Stimulated activated CD4-positive, alpha-beta T cell treated with anti-CD3 and anti-CD28 coated beads, TNF-alpha, amount 100 ng/mL, for 1 hour (primary cell): ENCODE data around the gene KPNB1.
A peak's percentile ranks its signal among the peaks of the same experiment; 100 is the strongest.

ENCODE experiments used
- DNase-seq, 3 donors: peaks; one replicate each; pipeline ENCODE4 v3.0.0-alpha.2; 2020; ENCODE audit warnings: low read depth in 3 of 3, low spot score in 1 of 3

KPNB1 gene

DNA sequence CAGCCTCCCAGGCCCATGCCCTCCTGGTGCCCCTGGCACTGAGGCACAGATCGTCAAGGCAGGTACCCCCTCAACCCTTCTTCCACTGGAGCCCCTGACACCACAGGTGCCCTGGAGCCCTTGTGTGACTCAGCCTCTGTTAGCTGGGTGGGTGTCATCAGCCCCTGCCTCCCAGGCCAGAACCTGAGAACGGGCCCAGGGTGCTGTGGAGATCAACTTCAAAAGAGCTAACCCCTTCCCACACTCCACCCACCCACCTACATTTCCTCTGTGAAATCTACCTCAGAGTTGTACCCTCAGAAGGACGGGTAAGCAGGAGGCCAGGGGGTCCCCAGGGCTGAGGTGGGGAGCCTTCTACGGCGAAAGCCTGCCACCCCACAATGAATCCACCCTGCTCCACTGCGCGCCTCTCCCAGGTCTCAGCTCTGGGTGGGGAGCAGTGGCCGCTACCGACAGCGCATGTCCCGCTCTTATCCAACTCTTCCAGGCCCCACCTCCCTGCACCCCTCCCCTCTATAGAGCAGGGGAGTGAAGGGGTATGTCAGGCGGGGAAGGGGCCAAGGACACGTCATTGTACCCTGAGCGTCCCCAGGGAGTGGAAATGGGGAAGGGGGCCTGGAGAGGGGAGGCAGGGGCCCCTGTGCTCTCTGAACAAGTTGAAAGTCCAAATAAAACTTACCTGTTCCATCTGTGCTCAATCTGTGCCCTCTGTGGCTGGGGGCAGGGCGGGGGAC lies 61.8 kb downstream of the KPNB1 start:
- DNase-seq, result no peak

DNA sequence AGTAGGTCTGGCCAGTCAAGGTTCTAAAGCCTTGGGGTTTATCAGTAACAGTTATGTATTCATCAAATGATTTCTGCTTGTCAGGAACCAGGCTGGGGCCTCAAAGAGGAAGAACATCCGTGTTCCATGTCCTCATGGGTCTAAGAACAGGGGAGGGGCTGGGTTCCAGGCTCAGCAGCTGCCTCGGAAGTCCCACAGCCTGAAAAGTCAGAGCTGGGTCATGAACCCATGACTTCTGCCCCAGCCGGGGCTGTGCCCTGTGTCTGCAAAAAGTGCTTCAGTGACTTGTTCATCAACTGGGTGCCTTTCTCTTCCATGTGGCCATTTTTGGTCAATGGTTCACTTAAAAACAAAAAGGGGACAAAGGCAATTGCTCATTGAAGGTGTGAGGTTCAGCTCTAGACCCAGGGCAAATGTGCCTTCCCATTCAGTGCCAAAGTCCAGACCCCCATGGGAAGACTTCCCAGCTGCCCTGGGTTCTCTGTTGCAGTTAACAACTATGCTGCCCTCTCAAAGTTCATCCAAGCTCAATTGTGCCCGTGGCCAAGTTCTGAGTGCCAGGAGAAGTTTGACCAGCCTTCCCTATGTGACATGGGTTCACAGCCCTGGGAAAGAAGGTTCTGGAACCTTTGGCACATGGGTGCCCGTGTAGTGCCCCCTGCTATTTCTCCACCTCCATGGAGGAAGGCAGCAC lies 62.8 kb downstream of the KPNB1 start:
- DNase-seq, result no peak

DNA sequence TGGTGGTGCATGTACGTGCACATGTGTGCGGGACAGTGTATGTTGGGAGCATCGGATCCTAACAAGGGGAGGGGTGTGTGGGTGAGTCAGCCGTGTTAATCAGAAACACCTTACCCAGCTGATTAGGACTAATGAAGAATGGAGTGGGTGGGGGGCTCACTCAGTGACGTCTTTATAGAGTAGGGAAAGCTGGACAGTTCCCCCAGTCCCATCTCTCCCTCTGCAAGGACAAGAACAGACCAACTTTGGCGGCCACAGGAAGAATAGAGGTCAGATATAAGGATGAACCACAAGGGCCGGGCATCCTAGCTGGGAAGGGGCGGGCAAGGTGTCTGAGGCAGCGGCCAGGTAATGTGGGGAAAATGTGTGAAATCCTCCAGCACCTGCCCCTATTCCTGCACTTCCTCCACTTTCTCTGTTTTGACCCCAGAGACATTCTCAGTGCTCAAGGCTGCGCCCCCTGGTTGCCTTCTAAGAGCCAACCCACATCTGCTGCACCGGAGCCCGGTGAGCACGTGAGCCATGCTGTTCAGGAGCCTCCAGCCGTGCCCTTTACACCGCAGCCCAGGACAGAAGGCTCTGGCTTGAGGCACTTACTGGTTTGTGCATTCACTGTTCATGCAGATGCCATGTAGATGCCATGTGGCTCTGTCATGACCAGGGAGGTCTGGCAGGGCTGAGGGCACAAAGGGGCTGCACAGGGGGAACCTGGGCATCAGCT lies 64.4 kb downstream of the KPNB1 start:
- DNase-seq, result no peak

DNA sequence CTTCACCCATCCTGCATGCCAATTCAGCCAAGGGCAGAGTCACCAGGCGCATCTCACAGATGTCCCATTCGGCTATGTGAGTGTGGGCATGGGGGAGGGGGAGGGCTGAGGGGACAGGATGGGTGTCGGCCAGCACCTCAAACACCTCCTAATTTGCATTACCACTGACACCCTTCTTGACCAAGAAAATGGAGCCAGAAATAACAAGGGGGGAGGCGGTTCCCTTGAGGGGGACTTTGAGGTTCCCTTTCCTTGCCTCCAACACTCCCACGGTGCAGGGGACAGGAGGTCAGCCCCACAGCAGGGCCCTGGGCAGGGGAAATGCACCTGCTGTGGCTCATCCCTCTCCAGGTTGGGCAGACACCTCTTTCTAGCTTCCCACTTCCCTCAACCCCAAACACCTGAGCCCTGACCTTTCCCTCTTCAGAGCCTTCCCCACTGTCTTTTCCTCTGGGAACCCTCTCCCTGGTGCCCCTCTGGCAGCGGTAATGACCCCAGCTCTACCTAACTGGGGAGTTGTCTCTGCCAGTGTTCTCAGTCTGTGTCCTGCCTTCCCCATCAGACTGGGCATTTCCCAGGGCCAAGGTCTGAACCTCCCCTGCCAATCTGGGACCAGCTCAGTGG lies 65.2 kb downstream of the KPNB1 start:
- no peak for DNase-seq

DNA sequence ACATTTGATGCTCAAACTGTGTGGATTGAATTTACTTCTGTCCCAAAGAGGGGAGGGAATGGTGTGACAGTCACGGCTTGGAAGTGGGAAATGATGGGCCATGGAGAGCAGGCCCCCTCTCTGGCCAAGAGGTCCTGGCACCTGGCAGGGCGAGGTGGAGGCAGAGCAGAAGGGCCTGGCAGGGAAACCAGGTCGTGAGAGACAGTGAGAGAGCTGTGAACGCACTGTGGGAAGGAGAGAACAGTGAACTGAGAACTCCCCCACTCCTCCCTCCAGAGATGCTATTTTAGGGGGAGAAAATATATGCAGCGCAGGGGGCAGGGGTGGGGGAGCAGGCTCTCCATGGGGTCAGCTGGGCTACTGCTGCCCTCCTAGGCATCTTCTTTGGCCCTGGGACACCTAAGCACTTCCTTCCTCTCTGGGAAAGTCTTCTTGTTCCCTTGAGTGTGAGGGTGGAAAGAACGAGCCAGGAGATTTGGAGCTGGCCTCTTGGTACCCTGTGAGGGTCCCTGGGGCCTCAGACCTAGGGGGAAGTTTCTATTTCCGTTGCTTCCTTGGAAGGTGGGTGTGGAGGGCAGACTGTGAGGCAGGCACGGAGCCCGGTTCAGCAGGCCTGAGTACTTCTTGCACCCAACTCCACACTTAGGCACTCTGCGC lies 66.1 kb downstream of the KPNB1 start:
- no peak for DNase-seq

DNA sequence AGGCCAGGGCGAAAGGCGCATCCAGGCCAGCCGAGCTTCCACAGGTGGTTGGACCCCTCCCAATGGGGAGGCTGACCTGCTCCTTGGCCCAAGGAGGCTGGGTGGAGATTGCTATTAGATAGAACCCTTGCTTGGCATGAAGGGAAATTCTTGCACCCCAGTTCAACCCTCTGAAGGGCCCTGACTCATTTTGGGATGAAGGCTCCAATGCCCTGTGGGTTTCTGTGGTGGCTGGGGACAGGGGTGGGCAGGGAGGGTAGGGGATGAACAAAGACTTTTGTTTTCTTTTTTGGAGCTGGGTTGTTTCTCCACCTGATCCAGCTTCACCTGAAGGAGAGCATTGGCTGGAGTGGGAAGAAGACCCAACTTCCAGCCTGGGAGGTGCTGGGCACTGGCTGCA lies 66.7 kb downstream of the KPNB1 start:
- no peak for DNase-seq

DNA sequence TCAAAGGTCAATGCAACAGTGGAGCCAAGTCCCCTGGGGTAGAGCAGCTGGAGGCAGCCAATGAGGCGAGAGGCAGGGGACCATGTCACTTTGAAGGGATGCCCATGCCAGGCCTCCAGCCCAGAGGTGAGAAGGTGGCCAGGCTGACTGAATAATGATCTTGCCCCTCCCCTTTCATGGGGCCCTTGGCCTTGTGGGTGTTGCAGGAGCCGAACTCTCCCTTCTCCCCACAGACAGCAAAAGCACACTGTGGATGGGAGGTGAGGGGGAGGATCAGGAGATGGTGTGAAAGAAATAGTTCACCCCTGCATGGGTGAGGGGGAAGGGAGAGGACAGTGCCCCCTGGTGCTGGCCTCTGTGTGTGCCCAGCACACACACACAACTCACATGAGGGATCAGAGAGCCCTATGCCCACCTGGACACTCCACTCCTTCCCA lies 67.6 kb downstream of the KPNB1 start:
- no peak for DNase-seq

DNA sequence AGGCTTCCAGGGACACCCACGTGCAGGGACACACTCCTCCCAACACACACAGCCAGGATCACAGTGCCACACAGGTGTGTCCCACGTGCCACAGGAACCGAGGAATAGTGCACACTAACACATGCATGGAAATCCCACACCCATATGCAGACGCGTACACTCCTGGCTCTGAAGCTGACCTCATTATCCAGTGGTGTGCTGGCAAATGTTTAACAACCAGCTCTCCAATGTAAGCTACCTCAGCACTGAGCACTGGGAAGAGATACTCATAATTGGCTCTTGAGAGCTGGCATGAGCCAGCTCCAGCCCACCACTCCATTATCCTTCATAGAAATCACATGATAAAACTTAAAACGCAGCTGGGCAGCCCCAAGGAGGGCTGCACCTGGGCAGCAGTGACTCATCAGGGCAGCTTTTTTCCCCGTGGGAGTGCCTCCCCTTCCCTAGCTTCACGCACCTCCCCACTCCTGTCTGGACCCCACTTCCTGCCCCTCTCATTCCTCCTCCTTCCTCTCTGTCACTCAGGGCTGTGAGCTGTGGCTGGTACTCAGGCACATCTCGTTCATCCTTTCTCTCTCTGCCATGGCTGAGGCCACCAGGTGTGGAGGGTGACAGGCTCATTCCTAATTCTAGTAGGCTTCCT lies 68.4 kb downstream of the KPNB1 start:
- DNase-seq, result no peak

DNA sequence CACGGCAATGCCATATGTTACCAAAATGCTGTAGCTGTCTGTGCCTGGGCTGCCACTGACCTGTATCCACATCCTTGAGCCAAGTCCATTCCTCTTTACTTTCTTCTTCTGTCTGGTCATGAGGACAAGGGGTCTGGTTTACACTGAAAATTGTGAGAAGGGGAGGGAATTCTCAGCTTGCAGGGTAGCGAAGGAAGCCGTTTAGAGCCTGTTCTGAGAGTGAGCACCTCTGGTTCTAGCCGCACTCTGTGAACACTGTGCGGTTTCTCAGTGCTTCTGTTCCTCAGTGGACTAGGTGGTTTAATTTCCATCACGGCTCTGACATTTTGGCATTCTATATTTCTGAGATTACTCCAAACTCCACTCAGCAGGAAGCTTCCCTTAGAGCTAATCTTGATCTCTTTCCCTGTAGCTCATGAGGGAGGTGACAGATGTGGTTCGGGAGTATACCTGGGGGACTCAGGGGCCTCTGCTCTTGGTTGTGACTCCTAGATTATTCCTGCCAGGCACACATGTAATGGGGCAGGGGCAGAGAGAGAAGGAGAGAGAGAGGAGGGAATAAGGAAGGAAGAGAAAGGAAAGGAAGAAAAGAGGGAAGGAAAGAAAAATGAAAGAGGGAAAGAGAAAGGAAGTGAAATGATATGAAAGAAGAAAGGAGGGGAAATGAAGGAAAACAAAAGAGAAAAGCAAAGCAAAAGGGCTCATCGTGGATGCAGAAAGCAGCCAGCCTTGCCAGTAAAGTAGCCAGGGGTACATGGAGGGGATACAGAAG lies 69.1 kb downstream of the KPNB1 start:
- DNase-seq, result no peak

DNA sequence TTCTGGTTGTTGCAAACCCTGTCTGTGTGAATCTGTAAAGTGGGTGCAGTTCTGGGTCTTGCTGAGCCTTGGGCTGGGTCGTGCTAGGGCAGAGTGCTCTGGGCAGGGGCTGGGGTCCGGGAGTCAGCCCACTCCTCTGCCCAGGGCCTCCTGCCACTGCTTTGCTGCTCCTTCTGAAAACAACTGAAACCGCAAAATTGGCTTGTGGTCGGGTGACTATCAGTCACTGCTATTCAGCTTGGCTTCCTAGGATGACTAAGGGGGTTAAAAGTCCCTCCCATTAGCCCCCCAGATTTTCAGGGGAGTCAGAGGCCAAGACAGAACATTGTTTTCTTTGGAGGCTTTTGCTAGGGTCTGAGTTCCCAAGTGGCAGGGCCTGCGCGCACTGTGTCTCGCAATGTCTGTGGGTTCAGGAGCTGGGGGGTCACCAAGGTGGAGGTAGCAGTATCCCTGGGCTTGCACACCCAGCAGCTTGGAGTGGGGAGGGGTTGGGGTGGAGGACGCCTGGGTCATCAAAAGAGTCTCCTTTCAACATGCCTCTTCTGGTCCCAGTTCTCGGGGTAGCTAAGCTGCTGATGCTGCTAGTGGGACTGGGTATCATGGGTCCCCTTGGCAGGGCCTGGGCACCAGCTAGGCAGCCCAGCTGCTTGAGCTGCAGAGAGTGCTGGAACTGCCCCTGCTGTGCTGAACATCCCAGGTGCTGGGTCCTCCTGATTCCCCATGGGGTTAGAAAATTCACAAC lies 69.9 kb downstream of the KPNB1 start:
- DNase-seq, result no peak

DNA sequence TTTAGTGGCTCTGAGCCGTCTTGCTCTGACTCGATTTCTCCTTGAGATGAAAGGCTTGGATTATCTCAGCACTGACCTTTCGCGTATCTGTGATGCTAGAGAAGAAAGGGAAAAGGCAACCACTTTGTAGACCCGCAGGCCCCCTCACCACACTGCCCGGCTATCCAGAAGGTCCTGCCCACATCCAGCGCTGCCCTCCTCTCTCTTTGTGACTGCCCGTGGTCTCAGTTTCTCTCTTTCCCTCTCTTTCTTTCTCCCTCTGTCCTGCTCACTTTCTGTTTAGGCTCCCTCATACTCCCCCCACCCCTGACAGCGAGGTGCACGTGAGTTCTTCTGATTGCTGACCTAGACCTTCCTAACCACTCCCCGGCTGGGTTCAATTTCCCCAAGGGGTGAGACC lies 70.5 kb downstream of the KPNB1 start:
- no peak for DNase-seq

DNA sequence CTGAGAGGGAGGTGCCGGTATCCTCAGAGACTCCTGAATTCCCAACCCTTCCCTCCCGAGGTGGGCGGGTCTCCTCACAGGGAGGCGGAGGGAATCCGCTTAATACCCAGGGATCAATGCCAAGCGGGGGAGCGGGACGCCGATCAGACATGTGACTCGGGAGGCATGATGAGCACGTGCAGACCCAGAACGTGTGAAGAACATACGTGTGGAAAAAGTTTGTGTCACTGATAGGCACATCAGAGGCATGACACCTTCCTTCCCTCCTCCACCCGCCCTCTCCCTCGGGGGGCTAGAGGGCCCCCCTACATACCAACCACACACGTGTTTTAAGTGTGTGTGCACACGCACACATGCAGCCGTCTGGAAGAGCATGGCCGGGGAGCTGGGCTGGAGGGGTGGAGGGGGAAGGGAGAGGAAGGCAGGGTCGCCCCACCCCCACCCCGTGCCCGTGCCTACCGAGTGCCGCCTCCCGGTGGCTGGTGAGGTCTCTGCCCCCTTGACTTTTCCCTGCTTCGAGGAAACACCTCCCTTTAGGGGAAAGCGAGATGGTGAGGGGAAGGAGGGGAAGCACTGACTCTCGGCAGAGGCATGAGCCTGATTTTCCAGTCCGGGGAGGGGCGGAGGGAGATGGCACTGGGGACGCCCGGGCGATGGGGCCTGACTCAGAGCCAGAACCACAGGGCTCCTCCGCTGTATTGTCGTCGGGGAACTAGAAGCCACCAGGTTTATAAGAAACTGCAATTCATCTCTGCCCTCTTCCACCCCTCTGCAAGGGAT lies 71.2 kb downstream of the KPNB1 start:
- peak; percentile 66 to 89 (median 76) for DNase-seq

DNA sequence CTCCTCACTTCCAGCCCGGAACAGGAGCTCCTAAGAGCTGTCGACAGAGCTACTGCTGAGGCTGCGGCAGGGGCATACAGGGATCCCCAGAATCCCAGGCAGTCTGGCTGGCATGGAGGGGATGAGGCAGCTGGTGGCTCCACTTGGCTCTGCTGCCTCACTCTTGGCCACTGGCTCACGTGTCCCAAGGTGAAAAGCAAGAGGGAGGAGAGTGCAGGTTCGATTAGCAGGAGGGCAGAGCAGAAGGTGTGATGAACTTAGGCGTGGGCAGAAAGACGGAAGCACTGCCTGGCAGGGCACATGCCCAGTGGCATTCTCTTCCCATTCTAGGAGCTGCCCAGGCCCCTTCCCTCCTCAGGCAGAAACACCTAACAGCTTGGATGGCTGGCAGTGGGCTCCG lies 72.0 kb downstream of the KPNB1 start:
- DNase-seq, result no peak

DNA sequence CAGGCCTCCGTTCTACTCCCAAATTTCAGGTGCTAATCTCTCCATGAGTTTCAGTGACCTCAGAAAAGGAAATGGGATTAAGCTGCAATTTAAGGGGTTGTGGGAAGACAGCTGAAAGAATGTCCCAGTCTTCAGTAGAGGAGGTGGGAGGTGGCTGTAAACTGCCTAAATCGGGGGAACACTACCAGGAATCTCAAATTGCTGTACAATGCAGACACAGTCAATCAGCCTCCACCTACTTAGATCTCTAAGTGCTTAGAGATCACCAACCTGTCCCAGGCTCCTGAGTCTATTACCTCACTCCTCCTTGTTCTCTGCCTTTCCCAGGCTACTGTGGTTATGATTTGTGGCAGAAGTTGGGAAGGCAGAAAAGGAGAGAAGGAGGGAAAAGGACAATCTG lies 75.0 kb downstream of the KPNB1 start:
- no peak for DNase-seq

DNA sequence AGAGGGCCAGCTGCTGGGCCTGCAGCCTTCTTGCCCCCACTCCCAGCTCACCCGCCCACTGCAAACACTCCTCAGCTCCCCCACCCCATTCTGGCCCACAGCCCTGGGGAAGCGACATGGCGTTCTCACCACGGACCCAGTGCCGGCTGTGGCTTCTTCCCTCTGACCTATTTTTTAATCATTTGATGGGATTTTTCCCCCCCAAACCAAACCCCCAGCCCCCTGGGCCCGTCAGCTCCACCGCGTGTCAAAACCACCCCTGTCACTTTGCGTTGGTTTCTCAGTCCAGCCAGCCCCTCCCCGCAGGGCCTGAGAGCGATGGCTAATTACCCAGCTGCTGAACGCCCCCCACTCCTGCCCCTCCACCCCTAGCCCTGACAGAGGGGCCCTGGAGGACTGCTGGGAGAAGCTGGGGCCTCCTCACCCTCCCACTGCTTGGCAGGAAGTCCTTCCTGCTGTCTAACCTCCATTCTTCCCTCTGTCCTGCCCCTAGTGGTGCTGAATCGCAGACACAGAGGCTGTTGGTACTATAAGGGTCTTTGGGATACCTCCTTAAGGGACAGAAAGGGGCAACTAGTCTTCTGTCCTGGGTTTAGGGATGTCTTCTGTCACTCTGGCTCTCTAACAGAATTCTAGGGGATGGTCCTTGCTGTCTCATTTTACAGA lies 75.9 kb downstream of the KPNB1 start:
- DNase-seq, result no peak

DNA sequence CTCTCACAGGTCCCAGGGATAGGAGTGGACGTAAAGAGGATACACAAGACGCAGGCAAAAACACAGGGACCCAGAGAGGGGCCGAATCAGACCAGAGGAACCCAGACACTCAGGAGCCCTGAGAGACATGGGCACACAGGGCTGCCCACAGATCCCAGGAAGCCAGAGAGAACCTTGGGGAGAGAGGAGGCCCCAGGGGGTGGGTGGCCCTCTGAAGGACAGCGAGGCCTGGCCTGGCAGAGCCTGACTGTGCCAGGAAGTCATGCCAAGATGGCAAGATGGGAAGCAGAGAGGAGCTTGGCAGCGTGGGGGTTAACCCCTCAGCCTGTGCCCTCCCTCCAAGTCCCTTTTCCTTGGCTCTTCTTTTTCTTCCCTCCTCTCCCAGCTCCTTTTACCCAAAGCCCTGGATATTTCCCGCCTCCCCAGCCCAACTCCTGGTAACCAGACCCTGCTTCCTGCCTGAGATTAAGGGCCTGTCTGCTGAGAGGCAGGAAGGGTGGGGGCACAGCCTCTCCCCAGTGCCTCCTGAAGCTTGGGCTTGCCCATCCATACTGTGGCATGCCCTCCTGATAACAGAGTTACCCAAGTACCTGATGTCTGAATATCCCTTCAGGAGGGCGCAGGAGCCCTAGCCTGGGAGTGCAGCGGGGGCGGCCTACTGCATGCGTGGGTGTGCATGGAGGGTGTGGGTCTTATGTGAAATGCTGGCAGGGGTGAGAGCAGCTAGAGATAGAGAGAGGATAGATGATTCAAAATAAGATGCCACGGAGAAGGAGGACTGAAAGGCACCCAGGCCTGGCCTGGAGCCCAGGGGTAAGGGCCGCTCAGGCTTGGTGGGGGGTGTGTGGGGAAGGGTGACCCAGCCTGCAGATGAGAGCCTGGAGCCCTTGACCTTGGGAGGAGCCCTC lies 77.3 kb downstream of the KPNB1 start:
- DNase-seq, result no peak

DNA sequence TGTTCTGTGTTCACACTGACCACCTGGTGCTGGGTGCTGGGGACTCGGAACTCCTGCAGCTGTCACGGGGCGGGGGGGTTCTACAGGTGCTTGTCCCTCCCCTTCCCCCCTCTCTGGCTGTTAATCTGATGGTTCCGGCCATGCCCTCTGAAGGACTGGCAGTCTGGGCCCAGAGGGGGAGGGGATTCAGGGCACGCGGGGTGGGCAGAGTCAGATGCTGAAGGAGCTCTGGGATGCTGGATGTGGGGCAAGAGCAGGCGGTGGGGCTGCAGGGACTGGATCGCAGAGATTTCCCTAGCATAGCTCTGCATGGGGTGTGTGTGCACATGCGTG lies 78.0 kb downstream of the KPNB1 start:
- DNase-seq, result no peak
